Common myeloid progenitor, CD34-positive (primary cell): ENCODE results near the gene TCHP.

Source experiments
- CTCF ChIA-PET: fragments of 350-600 bp; sonication (Branson Sonifier 250); formaldehyde crosslinking; loops from one replicate; lab custom pipeline; 2021; ENCODE audit warnings: antibody characterized with exemption; lab: Charles Lee
- POLR2A ChIA-PET: fragments of 350-600 bp; sonication (Branson Sonifier 250); formaldehyde crosslinking; loops from one replicate; lab custom pipeline; 2021; ENCODE audit warnings: antibody characterized with exemption; lab: Charles Lee
- DNase-seq, 3 donors: peaks; one replicate each; pipeline versions ENCODE4 v3.0.0 to v3.0.0-alpha.2; 2013
- H3K27ac ChIP-seq, 2 experiments: 1 replicate in 1 of 2; 2 replicates in 1 of 2; pipeline ENCODE4 v1.7.0; 2013; ENCODE audit warnings: inconsistent platforms in 2 of 2, low read length in 2 of 2, mild to moderate bottlenecking in 2 of 2, low read depth in 1 of 2, moderate library complexity in 1 of 2; ENCODE audit not compliant: severe bottlenecking in 2 of 2, insufficient read depth in 1 of 2, poor library complexity in 1 of 2
- H3K27me3 ChIP-seq, 5 experiments: replicated peaks in 2 of 5; 1 replicate in 3 of 5; 2 replicates in 2 of 5; pipeline versions ENCODE4 v1.6.1 to v1.7.0; 2013; ENCODE audit warnings: low read length in 4 of 5, mild to moderate bottlenecking in 2 of 5, moderate library complexity in 2 of 5, inconsistent platforms in 1 of 5; ENCODE audit not compliant: insufficient read depth in 5 of 5, control insufficient read depth in 4 of 5
- H3K36me3 ChIP-seq, 4 experiments: 1 replicate in 2 of 4; 2 replicates in 2 of 4; pipeline versions ENCODE4 v1.6.1 to v1.7.0; 2013; ENCODE audit warnings: low read length in 3 of 4, control low read depth in 1 of 4, mild to moderate bottlenecking in 1 of 4; ENCODE audit not compliant: control insufficient read depth in 4 of 4, insufficient read depth in 4 of 4
- H3K4me1 ChIP-seq, 4 experiments: 1 replicate in 3 of 4; 2 replicates in 1 of 4; pipeline versions ENCODE4 v1.6.1 to v1.7.1; 2013; ENCODE audit warnings: low read length in 3 of 4, mild to moderate bottlenecking in 3 of 4, control low read depth in 1 of 4, inconsistent platforms in 1 of 4, moderate library complexity in 1 of 4; ENCODE audit not compliant: control insufficient read depth in 4 of 4, insufficient read depth in 4 of 4; ENCODE audit errors: control extremely low read depth in 1 of 4
- H3K4me3 ChIP-seq, 7 experiments: 1 replicate in 4 of 7; 2 replicates in 3 of 7; pipeline versions ENCODE4 v1.5.1 to v1.7.0; 2013; ENCODE audit warnings: mild to moderate bottlenecking in 7 of 7, low read length in 6 of 7, moderate library complexity in 6 of 7, inconsistent platforms in 2 of 7, low read depth in 2 of 7, control low read depth in 1 of 7; ENCODE audit not compliant: insufficient read depth in 4 of 7, control insufficient read depth in 1 of 7; ENCODE audit errors: extremely low read depth in 1 of 7
- H3K9me3 ChIP-seq, 5 experiments: 1 replicate in 4 of 5; 2 replicates in 1 of 5; pipeline versions ENCODE4 v1.6.1 to v1.7.1; 2013; ENCODE audit warnings: low read length in 4 of 5, mild to moderate bottlenecking in 2 of 5, inconsistent platforms in 1 of 5, low read depth in 1 of 5, moderate library complexity in 1 of 5; ENCODE audit not compliant: control insufficient read depth in 4 of 5, insufficient read depth in 2 of 5; ENCODE audit errors: control extremely low read depth in 1 of 5
- WGBS: methylation state at CpG from one replicate; pipeline ENCODE4 v1.1.5; 2013; ENCODE audit not compliant: insufficient coverage; 5-methylcytosine and 5-hydroxymethylcytosine counted together

The TCHP gene

GRCh38 chr12:109878749-109879148 lies 21.3 kb upstream of the TCHP start:
- H3K27ac ChIP-seq, result no peak overlapping the region
- 86% methylated on average over 7 of the region's 7 CpGs for WGBS
- H3K4me1 ChIP-seq, result peaks cover 8 to 21% (median 15%) of the 10 kb centered on the region in 4 experiments
- ChIA-PET POLR2A (no interaction called here), CTCF (interaction anchor here (0.6 to 3.7 kb wide), 6 partner anchors 15 to 98 kb away, joined by 3 to 15 read pairs (median 4); no protein-coding TSS in a partner anchor)
- peak in 1 of 3 donors; percentile 17 for DNase-seq
- no peaks in the 10 kb centered on the region for H3K27me3 ChIP-seq
- H3K36me3 ChIP-seq, result no peaks in the 10 kb centered on the region
- H3K4me3 ChIP-seq, result peak overlapping the region in 3 of 7 experiments; percentile 5 to 95 (median 85)
- H3K9me3 ChIP-seq, result no peaks in the 10 kb centered on the region

GRCh38 chr12:109879351-109880042 lies 20.6 kb upstream of the TCHP start:
- no peaks in the 10 kb centered on the region for H3K36me3 ChIP-seq
- H3K9me3 ChIP-seq, result no peaks in the 10 kb centered on the region
- ChIA-PET CTCF (interaction anchor here (0.6 to 3.7 kb wide), 5 partner anchors 26 to 99 kb away, joined by 3 to 15 read pairs (median 4); no protein-coding TSS in a partner anchor), POLR2A (no interaction called here)
- H3K27me3 ChIP-seq, result no peaks in the 10 kb centered on the region
- DNase-seq, result peak in 1 of 3 donors; percentile 12
- WGBS, result 10% methylated on average over 10 of the region's 13 CpGs
- H3K4me1 ChIP-seq, result peaks cover 8 to 21% (median 15%) of the 10 kb centered on the region in 4 experiments
- peak overlapping the region; percentile 64 to 95 (median 86) for H3K4me3 ChIP-seq
- H3K27ac ChIP-seq, result peak overlapping the region; percentile 61 to 83

GRCh38 chr12:109880043-109880931 lies 19.8 kb upstream of the TCHP start, which contains the start of gene GLTP:
Gene GLTP, minus strand, starts transcription at chr12:109880541. Its CDS starts 167 bp downstream, at chr12:109880374.
- 0% methylated on average over 28 of the region's 92 CpGs for WGBS
- Histone ChIP-seq H3K4me1 (peaks cover 8 to 21% (median 15%) of the 10 kb centered on the region in 4 experiments), H3K27me3 (no peaks in the 10 kb centered on the region), H3K36me3 (no peaks in the 10 kb centered on the region), H3K27ac (peak within 1 kb of the TSS; percentile 61 to 83), H3K4me3 (peak within 1 kb of the TSS; percentile 64 to 95 (median 86)), H3K9me3 (no peaks in the 10 kb centered on the region)
- ChIA-PET CTCF (interaction anchor here (1.0 to 1.4 kb wide), 3 partner anchors 27 to 35 kb away, joined by 3 to 9 read pairs (median 4); no protein-coding TSS in a partner anchor), POLR2A (no interaction called here)
- DNase-seq, result peak; percentile 84 to 91 (median 91)

- WGBS, result 14% methylated on average over 9 of the region's 9 CpGs
- Histone ChIP-seq H3K27me3 (no peaks in the 10 kb centered on the region), H3K27ac (peak overlapping the region in 1 of 2 experiments; percentile 61), H3K4me1 (peaks cover 8 to 21% (median 15%) of the 10 kb centered on the region in 4 experiments), H3K36me3 (no peaks in the 10 kb centered on the region), H3K9me3 (no peaks in the 10 kb centered on the region), H3K4me3 (peak overlapping the region; percentile 42 to 89 (median 75))
- POLR2A ChIA-PET, result no interaction called here
- CTCF ChIA-PET, result interaction anchor here (1.1 to 1.8 kb wide), 7 partner anchors 15 to 76 kb away, joined by 3 to 10 read pairs (median 5); no protein-coding TSS in a partner anchor
- peak in 1 of 3 donors; percentile 10 for DNase-seq
These were observed 19.1 kb upstream of the TCHP start for GRCh38 chr12:109880938-109881337.

- H3K27me3 ChIP-seq, result no peaks in the 10 kb centered on the region
- ChIA-PET CTCF (interaction anchor here (1.1 to 1.8 kb wide), 6 partner anchors 16 to 76 kb away, joined by 3 to 10 read pairs (median 5); no protein-coding TSS in a partner anchor), POLR2A (no interaction called here)
- peaks cover 8 to 21% (median 15%) of the 10 kb centered on the region in 4 experiments for H3K4me1 ChIP-seq
- DNase-seq, result no peak
- H3K9me3 ChIP-seq, result no peaks in the 10 kb centered on the region
- WGBS, result 100% methylated on average over 2 of the region's 2 CpGs
- H3K36me3 ChIP-seq, result no peaks in the 10 kb centered on the region
- H3K4me3 ChIP-seq, result no peak overlapping the region
- no peak overlapping the region for H3K27ac ChIP-seq
These were observed 18.3 kb upstream of the TCHP start for GRCh38 chr12:109881752-109882151.

GRCh38 chr12:109883461-109883860 lies 16.6 kb upstream of the TCHP start:
- DNase-seq, result no peak
- CTCF ChIA-PET, result interaction anchor here (1.0 kb wide), 1 partner anchor 78 kb away, joined by 3 read pairs; no protein-coding TSS in a partner anchor
- 90% methylated on average over 4 of the region's 4 CpGs for WGBS
- Histone ChIP-seq H3K4me1 (peaks cover 11 to 34% (median 25%) of the 10 kb centered on the region in 4 experiments), H3K36me3 (no peaks in the 10 kb centered on the region), H3K4me3 (no peak overlapping the region), H3K27ac (no peak overlapping the region), H3K9me3 (no peaks in the 10 kb centered on the region), H3K27me3 (no peaks in the 10 kb centered on the region)
- POLR2A ChIA-PET, result no interaction called here
